Measurements from ENCODE around the gene SPATA6.
"Not testable (repeated sequence)": the region's sequence is repeated elsewhere in the genome, so short reads cannot be mapped to it uniquely, and the experiment has no call there.

SPATA6 gene

GRCh38 chr1:48344373-48344772 is 127.6 kb downstream of the SPATA6 start:
- H3K4me1 Mint-ChIP-seq (ENCODE audit: low read depth): no peaks in the 10 kb centered on the region
- no peaks in the 10 kb centered on the region for H3K27me3 Mint-ChIP-seq
- peaks cover 19% of the 10 kb centered on the region for H3K9me3 Mint-ChIP-seq
- H3K36me3 Mint-ChIP-seq (ENCODE audit: low read depth): no peaks in the 10 kb centered on the region
- no peak overlapping the region for H3K27ac Mint-ChIP-seq
- H3K4me3 Mint-ChIP-seq: no peak overlapping the region
- DNase-seq: no peak

- no peaks in the 10 kb centered on the region for H3K27me3 Mint-ChIP-seq
- no peaks in the 10 kb centered on the region for H3K36me3 Mint-ChIP-seq (ENCODE audit: low read depth)
- H3K4me1 Mint-ChIP-seq (ENCODE audit: low read depth): no peaks in the 10 kb centered on the region
- peaks cover 19% of the 10 kb centered on the region for H3K9me3 Mint-ChIP-seq
- no peak overlapping the region for H3K27ac Mint-ChIP-seq
- H3K4me3 Mint-ChIP-seq: no peak overlapping the region
- no peak for DNase-seq
Observed at GRCh38 chr1:48341221-48341620, 130.8 kb downstream of the SPATA6 start.

- no peaks in the 10 kb centered on the region for H3K27me3 Mint-ChIP-seq
- H3K9me3 Mint-ChIP-seq: peaks cover 12% of the 10 kb centered on the region
- no peak for DNase-seq
- H3K4me1 Mint-ChIP-seq (ENCODE audit: low read depth): no peaks in the 10 kb centered on the region
- no peak overlapping the region for H3K27ac Mint-ChIP-seq
- H3K36me3 Mint-ChIP-seq (ENCODE audit: low read depth): peaks cover 4% of the 10 kb centered on the region
- no peak overlapping the region for H3K4me3 Mint-ChIP-seq
Observed at GRCh38 chr1:48338257-48338656, 133.7 kb downstream of the SPATA6 start.

GRCh38 chr1:48333316-48333715 is 138.7 kb downstream of the SPATA6 start:
- H3K4me1 Mint-ChIP-seq (ENCODE audit: low read depth): no peaks in the 10 kb centered on the region
- no peaks in the 10 kb centered on the region for H3K27me3 Mint-ChIP-seq
- H3K4me3 Mint-ChIP-seq: no peak overlapping the region
- H3K36me3 Mint-ChIP-seq (ENCODE audit: low read depth): peaks cover 8% of the 10 kb centered on the region
- peaks cover 24% of the 10 kb centered on the region for H3K9me3 Mint-ChIP-seq
- no peak overlapping the region for H3K27ac Mint-ChIP-seq
- DNase-seq: no peak

- no peaks in the 10 kb centered on the region for H3K4me1 Mint-ChIP-seq (ENCODE audit: low read depth)
- peaks cover 8% of the 10 kb centered on the region for H3K36me3 Mint-ChIP-seq (ENCODE audit: low read depth)
- no peaks in the 10 kb centered on the region for H3K27me3 Mint-ChIP-seq
- no peak overlapping the region for H3K4me3 Mint-ChIP-seq
- peaks cover 27% of the 10 kb centered on the region for H3K9me3 Mint-ChIP-seq
- no peak for DNase-seq
- H3K27ac Mint-ChIP-seq: no peak overlapping the region
Observed at GRCh38 chr1:48332115-48332514, 139.9 kb downstream of the SPATA6 start.

GRCh38 chr1:48329905-48330304 is 142.1 kb downstream of the SPATA6 start:
- Mint-ChIP-seq H3K9me3 (peaks cover 32% of the 10 kb centered on the region), H3K27ac (no peak overlapping the region), H3K27me3 (no peaks in the 10 kb centered on the region), H3K4me3 (no peak overlapping the region), H3K36me3 (ENCODE audit: low read depth) (peaks cover 17% of the 10 kb centered on the region), H3K4me1 (ENCODE audit: low read depth) (no peaks in the 10 kb centered on the region)
- no peak for DNase-seq

GRCh38 chr1:48329486-48329885 is 142.5 kb downstream of the SPATA6 start:
- peaks cover 36% of the 10 kb centered on the region for H3K9me3 Mint-ChIP-seq
- no peaks in the 10 kb centered on the region for H3K27me3 Mint-ChIP-seq
- no peak overlapping the region for H3K27ac Mint-ChIP-seq
- no peak for DNase-seq
- no peak overlapping the region for H3K4me3 Mint-ChIP-seq
- peaks cover 21% of the 10 kb centered on the region for H3K36me3 Mint-ChIP-seq (ENCODE audit: low read depth)
- no peaks in the 10 kb centered on the region for H3K4me1 Mint-ChIP-seq (ENCODE audit: low read depth)

GRCh38 chr1:48311829-48312228 is 160.2 kb downstream of the SPATA6 start:
- H3K27me3 Mint-ChIP-seq; H3K36me3 Mint-ChIP-seq (ENCODE audit: low read depth); DNase-seq; H3K27ac Mint-ChIP-seq; H3K4me3 Mint-ChIP-seq; H3K4me1 Mint-ChIP-seq (ENCODE audit: low read depth): not testable (repeated sequence)
- H3K9me3 Mint-ChIP-seq: peaks cover 16% of the 10 kb centered on the region

GRCh38 chr1:48309564-48310082 is 162.4 kb downstream of the SPATA6 start:
- H3K4me1 Mint-ChIP-seq (ENCODE audit: low read depth): no peaks in the 10 kb centered on the region
- peaks cover 8% of the 10 kb centered on the region for H3K36me3 Mint-ChIP-seq (ENCODE audit: low read depth)
- no peak overlapping the region for H3K27ac Mint-ChIP-seq
- H3K27me3 Mint-ChIP-seq: no peaks in the 10 kb centered on the region
- no peak for DNase-seq
- H3K4me3 Mint-ChIP-seq: no peak overlapping the region
- peaks cover 14% of the 10 kb centered on the region for H3K9me3 Mint-ChIP-seq

GRCh38 chr1:48302652-48303051 is 169.4 kb downstream of the SPATA6 start:
- Mint-ChIP-seq H3K27ac (no peak overlapping the region), H3K4me3 (no peak overlapping the region), H3K9me3 (no peaks in the 10 kb centered on the region), H3K36me3 (ENCODE audit: low read depth) (no peaks in the 10 kb centered on the region), H3K27me3 (no peaks in the 10 kb centered on the region), H3K4me1 (ENCODE audit: low read depth) (no peaks in the 10 kb centered on the region)
- DNase-seq: no peak

- Mint-ChIP-seq H3K27ac (no peak overlapping the region), H3K9me3 (no peaks in the 10 kb centered on the region), H3K36me3 (ENCODE audit: low read depth) (no peaks in the 10 kb centered on the region), H3K4me1 (ENCODE audit: low read depth) (no peaks in the 10 kb centered on the region), H3K4me3 (no peak overlapping the region), H3K27me3 (no peaks in the 10 kb centered on the region)
- DNase-seq: no peak
Observed at GRCh38 chr1:48294656-48295055, 177.3 kb downstream of the SPATA6 start.

- not testable (repeated sequence) for H3K4me3 Mint-ChIP-seq; H3K4me1 Mint-ChIP-seq (ENCODE audit: low read depth); DNase-seq; H3K36me3 Mint-ChIP-seq (ENCODE audit: low read depth); H3K9me3 Mint-ChIP-seq; H3K27ac Mint-ChIP-seq; H3K27me3 Mint-ChIP-seq
Observed at GRCh38 chr1:48294094-48294493, 177.9 kb downstream of the SPATA6 start.

- H3K27ac Mint-ChIP-seq: no peak overlapping the region
- no peaks in the 10 kb centered on the region for H3K4me1 Mint-ChIP-seq (ENCODE audit: low read depth)
- no peaks in the 10 kb centered on the region for H3K36me3 Mint-ChIP-seq (ENCODE audit: low read depth)
- H3K4me3 Mint-ChIP-seq: no peak overlapping the region
- no peak for DNase-seq
- no peaks in the 10 kb centered on the region for H3K27me3 Mint-ChIP-seq
- no peaks in the 10 kb centered on the region for H3K9me3 Mint-ChIP-seq
Observed at GRCh38 chr1:48292706-48293105, 179.3 kb downstream of the SPATA6 start.

- Mint-ChIP-seq H3K27ac (no peak overlapping the region), H3K36me3 (ENCODE audit: low read depth) (no peaks in the 10 kb centered on the region), H3K9me3 (no peaks in the 10 kb centered on the region), H3K4me3 (no peak overlapping the region), H3K27me3 (no peaks in the 10 kb centered on the region), H3K4me1 (ENCODE audit: low read depth) (no peaks in the 10 kb centered on the region)
- DNase-seq: no peak
Observed at GRCh38 chr1:48291421-48291820, 180.6 kb downstream of the SPATA6 start.

- peaks cover 11% of the 10 kb centered on the region for H3K27me3 Mint-ChIP-seq
- no peaks in the 10 kb centered on the region for H3K4me1 Mint-ChIP-seq (ENCODE audit: low read depth)
- H3K36me3 Mint-ChIP-seq (ENCODE audit: low read depth): no peaks in the 10 kb centered on the region
- no peak overlapping the region for H3K4me3 Mint-ChIP-seq
- H3K9me3 Mint-ChIP-seq: peaks cover 5% of the 10 kb centered on the region
- H3K27ac Mint-ChIP-seq: no peak overlapping the region
- DNase-seq: no peak
Observed at GRCh38 chr1:48285525-48285924, 186.5 kb downstream of the SPATA6 start.
